A673 (cell line): Measurements from ENCODE around the gene ATP10A. TPM values are rescaled to one million over a fixed set of nuclear protein-coding genes. Genes with fewer than 3 reads are reported as not detected.
"Not testable (repeated sequence)": the region's sequence is repeated elsewhere in the genome, so short reads cannot be mapped to it uniquely, and the experiment has no call there.

Experiments used
- BruUV-seq: library from RNA; stranded (reverse); fragments of 400-500 nt; replicated peaks from 2 replicates; lab custom pipeline; 2021; lab: Mats Ljungman, UMichigan
- CTCF ChIA-PET: fragments of 300-600 bp; sonication (Branson Sonifier 250); formaldehyde crosslinking; loops from one replicate; lab custom pipeline; 2022; ENCODE audit warnings: antibody characterized with exemption; lab: Charles Lee
- POLR2A ChIA-PET: fragments of 300-600 bp; sonication (Branson Sonifier 250); formaldehyde crosslinking; loops from one replicate; lab custom pipeline; 2022; ENCODE audit warnings: antibody characterized with exemption; ENCODE audit not compliant: low non-redundant PET; lab: Charles Lee
- DNase-seq: peaks from one replicate; pipeline ENCODE4 v3.0.0-alpha.2; 2015; ENCODE audit warnings: low spot score
- H3K27ac ChIP-seq: fragments of 200-600 bp; sonication (generic); 2 replicates; pipeline ENCODE4 v1.5.1; 2016; ENCODE audit warnings: mixed run types, low read depth, mild to moderate bottlenecking, mixed read lengths, antibody characterized with exemption, low read length; ENCODE audit not compliant: poor library complexity, severe bottlenecking
- H3K27me3 ChIP-seq: fragments of 200-600 bp; sonication (generic); replicated peaks from 2 replicates; pipeline ENCODE4 v1.6.1; 2017; ENCODE audit warnings: mixed run types, low read depth, mild to moderate bottlenecking, mixed read lengths, antibody characterized with exemption, low read length; ENCODE audit not compliant: insufficient read depth, poor library complexity
- H3K36me3 ChIP-seq: fragments of 200-600 bp; sonication (generic); 2 replicates; pipeline ENCODE4 v1.6.1; 2016; ENCODE audit warnings: mixed run types, mild to moderate bottlenecking, mixed read lengths, antibody characterized with exemption, low read length; ENCODE audit not compliant: insufficient read depth, poor library complexity, severe bottlenecking
- H3K4me1 ChIP-seq: fragments of 200-600 bp; sonication (generic); 2 replicates; pipeline ENCODE4 v1.6.1; 2017; ENCODE audit warnings: mixed run types, mild to moderate bottlenecking, mixed read lengths, antibody characterized with exemption, low read length; ENCODE audit not compliant: insufficient read depth, poor library complexity, severe bottlenecking
- H3K4me3 ChIP-seq: fragments of 200-600 bp; sonication (generic); 2 replicates; pipeline ENCODE4 v1.5.1; 2016; ENCODE audit warnings: low read depth, mixed run types, mild to moderate bottlenecking, mixed read lengths, low read length; ENCODE audit not compliant: poor library complexity, severe bottlenecking
- H3K9me3 ChIP-seq: fragments of 200-600 bp; sonication (generic); 2 replicates; pipeline ENCODE4 v1.6.1; 2016; ENCODE audit warnings: mixed run types, low read depth, mild to moderate bottlenecking, mixed read lengths, antibody characterized with exemption, low read length; ENCODE audit not compliant: poor library complexity, severe bottlenecking
- EZH2 ChIP-seq: fragments of 200-600 bp; sonication (generic); IDR thresholded peaks from 2 replicates; pipeline ENCODE4 v1.6.1; 2017; ENCODE audit warnings: borderline replicate concordance, low read depth, mild to moderate bottlenecking, mixed read lengths, antibody characterized with exemption, low read length; ENCODE audit not compliant: poor library complexity, severe bottlenecking
- intact Hi-C: fragments of 100-400 bp; cut with micrococcal nuclease; formaldehyde crosslinking; loops from one replicate; pipeline ENCODE4 v1.10.0; 2022; ENCODE audit not compliant: unreplicated experiment
- total RNA-seq: library from RNA; stranded (reverse); gene quantifications from 2 replicates; pipeline ENCODE4 v1.2.3, GENCODE V29; 2021
- TF ChIP-seq, protein P1 (sequence below): fragments of 300-800, 200-600 bp; sonication (generic); conservative IDR thresholded peaks from 2 replicates; pipeline ENCODE4 v1.5.1; 2017; ENCODE audit warnings: low read depth, mild to moderate bottlenecking, antibody characterized with exemption, low read length, moderate library complexity, mixed read lengths

The ATP10A gene
- total RNA-seq, 1 experiment from 2014 or later, result not detected

DNA sequence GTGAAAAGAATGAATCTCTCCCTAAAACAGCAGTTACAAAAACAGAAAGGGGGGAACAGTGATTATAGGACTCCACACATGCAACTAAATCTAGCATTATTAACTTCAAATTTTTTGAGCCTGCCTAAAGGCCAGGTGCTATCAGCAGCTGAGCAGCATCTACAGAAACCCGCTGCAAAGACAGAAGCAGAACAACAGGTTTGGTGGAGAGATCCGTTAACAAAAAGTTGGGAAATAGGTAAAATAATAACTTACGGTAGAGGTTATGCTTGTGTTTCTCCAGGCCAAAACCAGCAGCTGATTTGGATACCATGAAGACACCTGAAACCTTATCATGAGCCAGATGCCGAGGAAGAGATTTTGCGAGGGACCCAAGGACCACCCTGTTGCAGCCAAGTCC, 222.7 kb downstream of the ATP10A start:
- no TSS peak for BruUV-seq
- DNase-seq, result no peak
- Histone ChIP-seq H3K36me3 (no peaks in the 10 kb centered on the region), H3K27ac (no peak overlapping the region), H3K27me3 (no peaks in the 10 kb centered on the region), H3K9me3 (peaks cover 18% of the 10 kb centered on the region), H3K4me1 (no peaks in the 10 kb centered on the region), H3K4me3 (no peak overlapping the region)
- TF ChIP-seq EZH2, result no peak
- TF ChIP-seq, protein P1, sequence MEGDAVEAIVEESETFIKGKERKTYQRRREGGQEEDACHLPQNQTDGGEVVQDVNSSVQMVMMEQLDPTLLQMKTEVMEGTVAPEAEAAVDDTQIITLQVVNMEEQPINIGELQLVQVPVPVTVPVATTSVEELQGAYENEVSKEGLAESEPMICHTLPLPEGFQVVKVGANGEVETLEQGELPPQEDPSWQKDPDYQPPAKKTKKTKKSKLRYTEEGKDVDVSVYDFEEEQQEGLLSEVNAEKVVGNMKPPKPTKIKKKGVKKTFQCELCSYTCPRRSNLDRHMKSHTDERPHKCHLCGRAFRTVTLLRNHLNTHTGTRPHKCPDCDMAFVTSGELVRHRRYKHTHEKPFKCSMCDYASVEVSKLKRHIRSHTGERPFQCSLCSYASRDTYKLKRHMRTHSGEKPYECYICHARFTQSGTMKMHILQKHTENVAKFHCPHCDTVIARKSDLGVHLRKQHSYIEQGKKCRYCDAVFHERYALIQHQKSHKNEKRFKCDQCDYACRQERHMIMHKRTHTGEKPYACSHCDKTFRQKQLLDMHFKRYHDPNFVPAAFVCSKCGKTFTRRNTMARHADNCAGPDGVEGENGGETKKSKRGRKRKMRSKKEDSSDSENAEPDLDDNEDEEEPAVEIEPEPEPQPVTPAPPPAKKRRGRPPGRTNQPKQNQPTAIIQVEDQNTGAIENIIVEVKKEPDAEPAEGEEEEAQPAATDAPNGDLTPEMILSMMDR, result no peak
- ChIA-PET POLR2A (no interaction called here), CTCF (no interaction called here)
- intact Hi-C loops, result no loop called here

DNA sequence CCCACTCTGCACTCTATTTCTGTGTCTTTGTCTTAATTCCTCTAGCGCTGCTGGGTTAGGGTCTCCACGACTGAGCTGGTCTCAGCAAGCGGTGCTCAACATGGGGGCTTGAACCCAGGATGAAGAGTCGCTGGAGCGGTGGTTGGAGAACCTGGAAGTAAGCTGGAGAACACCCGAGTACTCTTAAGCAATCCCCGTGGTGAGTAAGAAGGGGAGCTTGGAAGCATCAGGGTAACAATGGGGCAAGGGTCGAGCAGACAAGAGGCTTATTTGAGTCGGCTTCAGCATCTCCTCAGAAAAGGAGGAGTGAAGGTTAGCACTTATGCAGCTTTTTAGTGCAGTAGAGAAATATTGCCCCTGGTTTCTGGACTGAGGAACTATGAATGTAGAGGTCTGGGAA, 226.6 kb downstream of the ATP10A start:
- CTCF ChIA-PET, DNase-seq, POLR2A ChIA-PET: not testable (repeated sequence)

DNA sequence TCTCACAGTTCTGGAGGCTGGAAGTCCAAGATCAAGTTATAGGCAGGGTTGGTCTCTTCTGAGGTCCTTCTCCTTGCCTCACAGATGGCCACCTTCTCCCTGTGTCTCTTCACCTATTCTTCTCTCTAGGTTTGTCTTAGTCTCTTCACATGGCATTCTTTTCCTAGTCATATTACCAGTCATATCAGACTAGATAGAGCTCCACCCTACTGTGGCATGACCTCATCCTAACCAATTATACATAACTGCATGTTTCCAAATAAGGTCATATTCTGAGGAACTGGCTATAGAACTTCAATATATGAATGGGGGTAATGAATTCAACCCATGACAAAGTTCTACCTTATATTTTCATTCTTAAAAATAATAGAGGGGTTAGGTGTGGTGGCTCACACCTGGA, 227.9 kb downstream of the ATP10A start:
- Histone ChIP-seq H3K4me3 (no peak overlapping the region), H3K36me3 (no peaks in the 10 kb centered on the region), H3K27ac (no peak overlapping the region), H3K9me3 (peaks cover 9% of the 10 kb centered on the region), H3K27me3 (no peaks in the 10 kb centered on the region), H3K4me1 (no peaks in the 10 kb centered on the region)
- TF ChIP-seq EZH2, result no peak
- TF ChIP-seq, protein P1, result no peak
- DNase-seq, result no peak
- CTCF ChIA-PET, result no interaction called here
- POLR2A ChIA-PET, result no interaction called here
- intact Hi-C loops, result no loop called here
- no TSS peak for BruUV-seq

More for the DNA sequence above, 226.6 kb downstream of the ATP10A start:
- intact Hi-C loops, H3K27me3 ChIP-seq, H3K4me3 ChIP-seq, H3K27ac ChIP-seq, BruUV-seq, H3K36me3 ChIP-seq, H3K4me1 ChIP-seq: not testable (repeated sequence)
- H3K9me3 ChIP-seq, result peaks cover 10% of the 10 kb centered on the region

DNA sequence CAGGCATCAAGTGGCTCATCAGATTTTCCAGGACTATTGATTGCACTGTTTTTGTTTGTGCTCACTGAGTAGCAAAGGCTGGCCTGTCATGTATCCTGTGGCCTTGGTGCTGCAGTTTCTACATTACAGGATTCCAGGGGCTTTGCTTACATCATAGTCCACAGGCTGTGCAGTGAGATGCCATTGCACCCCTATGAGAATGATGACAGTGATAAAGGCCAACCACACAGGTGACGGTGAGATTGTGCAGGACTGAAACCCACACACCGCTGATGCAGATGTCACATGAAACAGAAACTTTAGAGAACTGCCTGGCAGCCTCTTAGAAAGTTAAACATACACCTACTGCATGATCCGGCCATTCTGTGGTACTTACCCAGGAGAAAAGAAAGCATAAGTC, 229.3 kb downstream of the ATP10A start:
- peaks cover 5% of the 10 kb centered on the region for H3K9me3 ChIP-seq
- H3K4me3 ChIP-seq, result no peak overlapping the region
- ChIA-PET CTCF (no interaction called here), POLR2A (no interaction called here)
- H3K27me3 ChIP-seq, result no peaks in the 10 kb centered on the region
- no peaks in the 10 kb centered on the region for H3K4me1 ChIP-seq
- no TSS peak for BruUV-seq
- TF ChIP-seq, protein P1, result no peak
- TF ChIP-seq EZH2, result no peak
- H3K27ac ChIP-seq, result no peak overlapping the region
- no peaks in the 10 kb centered on the region for H3K36me3 ChIP-seq
- no peak for DNase-seq
- intact Hi-C loops, result no loop called here
